ENCODE data around the gene SLC9A1. TPM values are rescaled to one million over a fixed set of nuclear protein-coding genes. Genes with fewer than 3 reads are reported as not detected.

SLC9A1 gene
- total and polyA plus RNA-seq, 2 experiments from 2014 or later = 8.5 to 23.7 TPM

DNA sequence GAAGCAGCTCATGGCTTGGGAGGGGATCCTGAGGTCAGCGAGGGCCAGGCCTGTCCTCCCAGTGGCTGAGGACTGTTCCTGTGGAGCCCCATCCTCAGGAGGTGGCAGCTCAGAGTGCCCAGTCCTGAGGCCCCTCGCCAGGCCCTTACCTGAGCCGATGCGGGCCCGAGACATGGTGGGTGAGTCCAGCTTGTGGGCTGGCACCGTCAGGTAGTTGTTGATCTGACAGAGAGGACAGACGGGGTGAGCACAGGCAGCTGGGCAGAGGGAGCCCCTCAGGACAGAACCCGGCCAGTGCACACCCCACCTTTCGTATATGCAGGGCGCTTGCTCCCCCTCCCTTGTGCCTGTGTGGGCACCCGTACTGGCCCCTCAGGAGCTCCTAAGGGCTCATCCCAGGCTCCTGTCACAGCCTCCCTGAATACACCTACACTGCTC lies 53.9 kb downstream of the SLC9A1 start:
- H3K9me2 ChIP-seq (ENCODE audit: insufficient read depth) = no peaks in the 10 kb centered on the region
- 92 to 93% methylated on average over 9 to 11 of the region's 11 CpGs for WGBS, 2 experiments (ENCODE audit: low coverage in 1 of 2, low lambda C conversion rate in 2 of 2, missing lambda C conversion rate in 2 of 2)
- H3K36me3 ChIP-seq (ENCODE audit: low read depth) = no peaks in the 10 kb centered on the region
- H2AFZ ChIP-seq = no peak overlapping the region
- H4K20me1 ChIP-seq (ENCODE audit: insufficient read depth) = no peaks in the 10 kb centered on the region
- H3K9me3 ChIP-seq (ENCODE audit: low read depth) = no peaks in the 10 kb centered on the region
- in situ Hi-C loops (cut with MboI) = loop anchor here (5.0 to 25.0 kb wide), 3 partner anchors 181 to 511 kb away; partner anchors contain the start of genes AHDC1 and GPR3
- H3K27me3 ChIP-seq (replicated peaks; ENCODE audit: insufficient read depth) = no peaks in the 10 kb centered on the region
- no peak overlapping the region for H3K4me2 ChIP-seq (ENCODE audit: unreplicated experiment)
- no peak for TF ChIP-seq EZH2 (IDR thresholded peaks at IDR 0.05; ENCODE audit: insufficient read depth, poor library complexity, severe bottlenecking)
- TF ChIP-seq EZH2phosphoT487 (IDR thresholded peaks at IDR 0.05; ENCODE audit: insufficient read depth, low read depth) = no peak
- peaks cover 29% of the 10 kb centered on the region for H3F3A ChIP-seq (ENCODE audit: insufficient read depth)
- DNase-seq = no peak
- H3K9ac ChIP-seq = no peak overlapping the region
- peaks cover 30% of the 10 kb centered on the region for H3K4me1 ChIP-seq (ENCODE audit: insufficient read depth)
- H3K79me2 ChIP-seq (ENCODE audit: insufficient read depth) = no peaks in the 10 kb centered on the region
- H3K27ac ChIP-seq = 0 out of 2 replicates have a peak overlapping the region, but pooled peaks have one; percentile 95
- H3K4me3 ChIP-seq = no peak overlapping the region

DNA sequence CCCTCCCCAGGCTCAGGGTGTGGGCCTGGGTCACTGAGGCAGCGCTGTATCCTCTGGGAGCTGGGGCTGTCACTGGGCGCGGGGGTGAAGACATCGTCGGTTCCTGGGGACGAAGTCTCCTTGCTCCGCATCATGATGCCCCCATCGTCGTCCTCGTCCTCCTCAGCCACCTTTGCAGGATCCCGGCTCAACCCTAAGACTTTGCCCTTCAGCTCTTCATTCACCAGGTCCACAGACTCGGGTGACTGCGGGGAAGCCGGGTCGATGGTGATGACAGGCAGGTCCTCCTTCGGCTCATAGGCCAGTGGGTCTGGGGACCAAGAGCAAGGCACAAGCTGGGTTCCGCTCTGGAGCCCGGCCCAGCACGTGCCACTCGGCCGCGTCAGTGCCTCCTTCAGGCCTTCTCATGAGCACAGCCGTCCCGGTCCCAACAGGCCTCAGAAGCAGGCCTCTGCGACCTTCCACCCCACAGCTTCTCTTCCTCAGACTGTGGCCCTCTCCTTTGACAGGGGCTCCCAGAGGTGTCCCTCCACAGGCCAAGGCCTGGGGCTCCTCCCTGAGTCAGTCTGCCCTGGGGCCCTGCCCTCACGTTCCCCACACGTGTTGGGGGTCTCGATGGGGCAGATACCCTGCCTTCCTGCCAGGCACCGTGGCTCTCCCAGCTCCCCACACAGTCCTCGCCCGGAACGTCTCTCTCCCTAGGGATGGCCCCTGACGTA lies 54.4 kb downstream of the SLC9A1 start:
- Histone ChIP-seq H3K27ac (peak overlapping the region; percentile 95), H3K4me2 (ENCODE audit: unreplicated experiment) (peak overlapping the region; percentile 51), H4K20me1 (ENCODE audit: insufficient read depth) (no peaks in the 10 kb centered on the region), H3K79me2 (ENCODE audit: insufficient read depth) (no peaks in the 10 kb centered on the region), H3K4me1 (ENCODE audit: insufficient read depth) (peaks cover 30% of the 10 kb centered on the region), H3K9me3 (ENCODE audit: low read depth) (no peaks in the 10 kb centered on the region), H3K36me3 (ENCODE audit: low read depth) (no peaks in the 10 kb centered on the region), H3K27me3 (replicated peaks; ENCODE audit: insufficient read depth) (no peaks in the 10 kb centered on the region), H3F3A (ENCODE audit: insufficient read depth) (peaks cover 23% of the 10 kb centered on the region), H3K4me3 (no peak overlapping the region), H3K9me2 (ENCODE audit: insufficient read depth) (no peaks in the 10 kb centered on the region), H2AFZ (0 out of 2 replicates have a peak overlapping the region, but pooled peaks have one; percentile 34), H3K9ac (peak overlapping the region; percentile 75)
- TF ChIP-seq EZH2 (IDR thresholded peaks at IDR 0.05; ENCODE audit: insufficient read depth, poor library complexity, severe bottlenecking) = no peak
- no peak for TF ChIP-seq EZH2phosphoT487 (IDR thresholded peaks at IDR 0.05; ENCODE audit: insufficient read depth, low read depth)
- WGBS, 2 experiments (ENCODE audit: low coverage in 1 of 2, low lambda C conversion rate in 2 of 2, missing lambda C conversion rate in 2 of 2) = 75 to 76% methylated on average over 33 of the region's 33 CpGs
- peak; percentile 31 for DNase-seq
- in situ Hi-C loops (cut with MboI) = loop anchor here (5.0 to 25.0 kb wide), 3 partner anchors 182 to 512 kb away; partner anchors contain the start of genes AHDC1 and GPR3

- Histone ChIP-seq H4K20me1 (ENCODE audit: insufficient read depth) (no peaks in the 10 kb centered on the region), H3F3A (ENCODE audit: insufficient read depth) (peaks cover 16% of the 10 kb centered on the region), H3K4me2 (ENCODE audit: unreplicated experiment) (peak overlapping the region; percentile 51), H3K9ac (peak overlapping the region; percentile 75), H3K27ac (peak overlapping the region; percentile 95), H3K79me2 (ENCODE audit: insufficient read depth) (no peaks in the 10 kb centered on the region), H3K9me2 (ENCODE audit: insufficient read depth) (no peaks in the 10 kb centered on the region), H2AFZ (peak overlapping the region; percentile 34; the same call in 1 of the 2 replicates), H3K9me3 (ENCODE audit: low read depth) (no peaks in the 10 kb centered on the region), H3K27me3 (replicated peaks; ENCODE audit: insufficient read depth) (no peaks in the 10 kb centered on the region), H3K36me3 (ENCODE audit: low read depth) (no peaks in the 10 kb centered on the region), H3K4me3 (peak overlapping the region; percentile 23; the same call in 1 of the 2 replicates), H3K4me1 (ENCODE audit: insufficient read depth) (peaks cover 30% of the 10 kb centered on the region)
- peak; percentile 98 for DNase-seq
- WGBS, 2 experiments (ENCODE audit: low coverage in 1 of 2, low lambda C conversion rate in 2 of 2, missing lambda C conversion rate in 2 of 2) = 8 to 11% methylated on average over 12 to 15 of the region's 15 CpGs
- in situ Hi-C loops (cut with MboI) = loop anchor here (5.0 to 25.0 kb wide), 4 partner anchors 52 to 513 kb away; partner anchors contain the start of genes AHDC1 and GPR3
- TF ChIP-seq EZH2phosphoT487 (IDR thresholded peaks at IDR 0.05; ENCODE audit: insufficient read depth, low read depth) (no peak), EZH2 (IDR thresholded peaks at IDR 0.05; ENCODE audit: insufficient read depth, poor library complexity, severe bottlenecking) (no peak)
Observed at GRCh38 chr1:27099587-27100334, 55.2 kb downstream of the SLC9A1 start.

GRCh38 chr1:27099135-27099586 lies 55.8 kb downstream of the SLC9A1 start:
- peak overlapping the region; percentile 23; the same call in 1 of the 2 replicates for H3K4me3 ChIP-seq
- peak overlapping the region; percentile 34; the same call in 1 of the 2 replicates for H2AFZ ChIP-seq
- peak overlapping the region; percentile 51 for H3K4me2 ChIP-seq (ENCODE audit: unreplicated experiment)

More at GRCh38 chr1:27099135-27099586, 55.8 kb downstream of the SLC9A1 start:
- Histone ChIP-seq H4K20me1 (ENCODE audit: insufficient read depth) (no peaks in the 10 kb centered on the region), H3K9me3 (ENCODE audit: low read depth) (no peaks in the 10 kb centered on the region), H3K79me2 (ENCODE audit: insufficient read depth) (no peaks in the 10 kb centered on the region), H3K9me2 (ENCODE audit: insufficient read depth) (no peaks in the 10 kb centered on the region), H3K27me3 (replicated peaks; ENCODE audit: insufficient read depth) (no peaks in the 10 kb centered on the region), H3K36me3 (ENCODE audit: low read depth) (no peaks in the 10 kb centered on the region), H3K27ac (peak overlapping the region; percentile 95), H3F3A (ENCODE audit: insufficient read depth) (peaks cover 13% of the 10 kb centered on the region), H3K4me1 (ENCODE audit: insufficient read depth) (peaks cover 30% of the 10 kb centered on the region), H3K9ac (peak overlapping the region; percentile 75)
- TF ChIP-seq EZH2phosphoT487 (IDR thresholded peaks at IDR 0.05; ENCODE audit: insufficient read depth, low read depth) (no peak), EZH2 (IDR thresholded peaks at IDR 0.05; ENCODE audit: insufficient read depth, poor library complexity, severe bottlenecking) (no peak)
- 2% methylated on average over 4 of the region's 4 CpGs for WGBS, 2 experiments (ENCODE audit: low coverage in 1 of 2, low lambda C conversion rate in 2 of 2, missing lambda C conversion rate in 2 of 2)
- DNase-seq = peak; percentile 85
- in situ Hi-C loops (cut with MboI) = loop anchor here (5.0 kb wide), 1 partner anchor 52 kb away; no protein-coding TSS in a partner anchor

Measured in GM23248 (cell line).